NCI-H1930 (cell line): Measurements from ENCODE around the gene C2orf74.

Source experiments
- DNase-seq, 2 experiments: peaks; one replicate each; lab custom pipeline; 2025; lab: John Stamatoyannopoulos, UW

C2orf74 gene

DNA sequence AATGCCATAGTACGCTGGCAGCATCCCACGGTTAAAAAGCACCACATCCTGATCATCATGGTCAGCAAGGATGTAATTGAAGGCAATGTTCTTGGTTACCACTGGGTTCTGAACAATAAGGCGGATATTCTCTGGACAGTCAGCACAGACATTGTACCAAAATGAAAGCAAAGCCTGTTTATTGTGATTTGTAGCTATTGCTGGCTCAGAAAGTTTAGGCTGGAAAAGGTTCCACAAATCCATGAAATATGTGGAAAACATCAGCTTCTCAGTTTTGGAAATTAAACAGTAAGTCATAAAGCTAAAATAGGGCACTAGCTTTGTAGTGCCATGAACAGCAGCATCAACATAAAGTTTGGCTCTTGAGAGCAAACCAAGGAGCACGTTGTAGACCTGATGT is 52.2 kb downstream of the C2orf74 start:
- DNase-seq = no peak
